HG03095 (cell line): ENCODE measurements around the gene RPL11.
"Not testable (repeated sequence)": the region's sequence is repeated elsewhere in the genome, so short reads cannot be mapped to it uniquely, and the experiment has no call there.

Source experiments
- ATAC-seq: cut with Tn5 transposase; IDR thresholded peaks from one replicate; pipeline ENCODE4 v1.9.1; 2021; ENCODE audit warnings: moderate library complexity; ENCODE audit not compliant: unreplicated experiment

The RPL11 gene

DNA sequence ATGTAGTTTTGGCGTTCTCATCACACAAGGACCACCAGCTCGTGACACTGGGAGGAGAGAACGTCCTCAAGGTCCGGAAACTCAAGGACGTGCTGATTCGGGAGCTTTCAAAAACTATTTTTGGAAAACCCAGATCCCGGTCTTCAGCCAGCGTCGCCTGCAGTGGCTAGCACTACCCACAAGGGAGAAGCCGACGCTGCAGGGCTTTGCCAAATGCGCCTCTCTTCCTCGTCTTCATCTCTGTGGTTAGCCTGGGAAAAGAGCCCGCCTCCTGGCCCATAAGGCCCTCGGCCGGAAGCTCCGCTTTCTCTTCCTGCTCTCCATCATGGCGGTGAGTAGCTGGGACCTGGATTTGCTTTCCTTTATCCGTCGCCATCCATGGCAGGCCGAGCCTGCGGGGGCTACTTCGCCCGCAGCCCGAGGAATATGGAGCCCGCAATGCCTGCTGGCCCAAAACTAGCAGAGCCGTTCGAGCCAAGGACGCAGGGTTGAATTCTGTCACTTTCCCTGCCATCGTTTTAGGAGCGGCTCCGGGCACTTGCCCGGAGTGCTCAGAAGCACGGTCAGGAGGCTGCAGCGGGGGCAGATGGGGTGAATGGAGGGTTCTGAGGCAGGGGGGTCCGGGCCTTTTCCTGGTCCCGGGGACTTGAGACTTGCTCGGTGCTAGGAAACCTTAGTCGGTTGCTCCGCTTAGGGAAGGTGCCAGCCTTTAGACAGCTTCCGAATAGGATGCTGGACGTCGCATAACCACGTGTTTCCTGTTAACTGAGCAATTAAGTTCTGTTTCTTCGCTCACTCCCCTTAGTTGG is at the start of gene RPL11:
TSS of gene RPL11 (plus strand) at position 308 of the 809 bp plus-strand sequence. CDS start at position 326, 18 bp downstream.
- ATAC-seq = peak; percentile 66

- ATAC-seq = no peak
Measured at GRCh38 chr1:23643736-23644554, 47.7 kb upstream of the RPL11 start.

GRCh38 chr1:23644555-23644866 is 47.1 kb upstream of the RPL11 start:
- no peak for ATAC-seq

- no peak for ATAC-seq
Measured at GRCh38 chr1:23645338-23645737, 46.3 kb upstream of the RPL11 start.

GRCh38 chr1:23646091-23646490 is 45.5 kb upstream of the RPL11 start:
- ATAC-seq = no peak

- no peak for ATAC-seq
Measured at GRCh38 chr1:23646541-23646940, 45.1 kb upstream of the RPL11 start.

DNA sequence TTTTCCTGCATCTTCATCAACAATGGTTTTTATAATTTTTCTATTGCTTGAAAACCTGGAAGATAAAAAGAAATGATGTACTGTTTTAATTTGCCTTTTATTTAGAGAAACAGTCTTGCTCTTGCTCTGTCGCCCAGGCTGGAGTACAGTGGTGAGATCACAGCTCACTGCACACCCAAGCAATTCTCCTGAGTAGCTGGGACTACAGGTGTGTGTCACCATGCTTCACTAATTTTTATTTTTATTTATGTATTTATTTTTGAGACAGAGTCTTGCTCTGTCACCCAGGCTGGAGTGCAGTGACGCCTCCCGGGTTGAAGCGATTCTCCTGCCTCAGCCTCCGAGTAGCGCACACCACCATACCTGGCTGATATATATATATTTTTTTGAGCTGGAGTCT is 43.0 kb upstream of the RPL11 start:
- no peak for ATAC-seq

DNA sequence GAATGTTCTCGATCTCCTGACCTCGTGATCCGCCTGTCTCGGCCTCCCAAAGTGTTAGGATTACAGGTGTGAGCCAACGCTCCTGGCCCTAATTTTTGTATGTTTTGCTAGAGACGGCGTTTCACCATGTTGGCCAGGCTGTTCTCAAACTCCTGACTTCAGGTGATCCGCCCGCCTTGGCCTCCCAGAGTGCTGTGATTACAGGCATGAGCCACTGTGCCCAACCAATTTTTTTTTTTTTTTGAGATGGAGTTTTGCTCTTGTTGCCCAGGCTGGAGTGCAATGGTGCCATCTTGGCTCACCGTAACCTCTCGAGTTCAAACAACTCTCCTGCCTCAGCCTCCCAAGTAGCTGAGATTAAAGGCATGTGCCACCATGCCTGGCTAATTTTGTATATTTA is 42.4 kb upstream of the RPL11 start:
- not testable (repeated sequence) for ATAC-seq

GRCh38 chr1:23650344-23650990 is 41.1 kb upstream of the RPL11 start:
- no peak for ATAC-seq

GRCh38 chr1:23651069-23651808 is 40.4 kb upstream of the RPL11 start:
- no peak for ATAC-seq

GRCh38 chr1:23657659-23658275 is 33.8 kb upstream of the RPL11 start:
- ATAC-seq = no peak

- no peak for ATAC-seq
Measured at GRCh38 chr1:23660671-23661070, 30.9 kb upstream of the RPL11 start.

DNA sequence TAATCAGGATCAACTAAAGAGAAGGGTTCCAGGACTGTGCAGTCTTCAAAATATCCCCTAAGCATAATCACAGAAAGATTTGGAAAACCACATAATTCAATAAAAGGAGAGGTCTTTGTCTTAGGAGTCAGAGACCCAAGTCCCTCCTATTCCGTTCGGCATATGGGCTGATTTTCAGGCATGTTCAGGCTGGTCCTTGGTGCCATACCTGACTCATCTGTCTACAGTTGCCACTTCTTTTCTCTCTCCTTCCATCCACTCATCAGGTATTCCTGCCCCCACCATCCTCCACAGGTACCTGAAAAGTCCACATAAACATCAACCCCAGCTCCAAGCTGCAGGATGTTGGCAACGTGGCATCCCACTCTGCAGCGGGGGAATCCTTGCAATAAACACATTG is 29.7 kb upstream of the RPL11 start:
- ATAC-seq = no peak

DNA sequence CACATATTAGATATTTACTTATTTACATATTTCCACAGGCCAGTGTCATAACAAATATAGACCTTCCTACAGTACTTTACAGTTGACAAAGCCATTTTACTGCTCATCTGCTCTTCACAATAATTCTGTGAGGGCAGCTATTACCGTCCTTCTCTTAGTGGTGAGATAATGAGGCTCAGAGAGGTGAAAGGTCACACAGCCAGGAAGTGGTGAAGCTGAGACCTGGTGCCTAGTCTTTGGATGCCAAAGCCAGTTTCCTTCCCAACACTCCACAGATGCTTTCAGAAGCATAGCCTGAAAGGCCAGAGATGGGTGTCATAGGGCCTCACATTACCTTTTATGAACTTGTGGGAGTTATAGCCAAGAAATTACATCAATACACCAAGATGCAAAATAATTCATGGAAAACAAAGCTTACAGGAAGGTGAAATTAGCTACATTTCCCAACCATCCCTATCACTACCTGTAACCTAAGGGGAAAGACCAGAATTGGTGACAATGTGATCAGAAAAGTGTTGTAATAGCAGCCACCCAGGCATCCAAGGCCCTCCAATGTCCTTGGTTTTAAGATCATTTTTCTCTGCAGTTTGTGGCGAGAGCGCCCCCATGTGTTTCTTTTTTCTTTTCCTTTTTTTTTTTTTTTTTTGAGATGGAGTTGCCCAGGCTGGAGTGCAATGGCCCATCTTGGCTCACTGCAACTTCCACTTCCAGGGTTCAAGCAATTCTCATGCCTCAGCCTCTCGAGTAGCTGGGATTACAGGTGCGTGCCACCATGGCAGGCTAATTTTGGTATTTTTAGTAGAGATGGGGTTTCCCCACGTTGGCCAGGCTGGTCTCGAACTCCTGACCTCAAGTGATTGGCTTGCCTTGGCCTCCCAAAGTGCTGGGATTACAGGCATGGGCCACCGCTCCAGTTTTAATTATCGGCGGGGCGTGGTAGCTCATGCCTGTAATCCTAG is 26.5 kb upstream of the RPL11 start:
- no peak for ATAC-seq

DNA sequence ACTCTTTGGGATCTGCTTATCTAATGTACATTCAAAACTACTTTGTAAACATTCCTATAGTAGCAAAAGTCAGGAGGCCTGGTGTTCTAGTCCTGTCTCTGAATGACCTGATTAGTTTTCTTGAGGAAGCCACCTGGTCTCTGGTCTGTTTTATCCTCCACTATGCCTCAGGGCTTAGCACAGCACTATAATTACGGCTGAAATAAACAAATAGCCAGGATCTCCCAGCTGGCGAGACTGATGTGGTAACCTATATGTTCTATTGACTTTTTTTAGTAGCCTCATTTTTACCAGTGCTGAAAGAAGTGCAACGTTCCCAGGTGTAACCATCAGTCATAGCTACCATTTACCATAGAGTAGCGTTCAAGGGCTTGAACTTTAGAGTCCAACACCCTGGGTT is 24.2 kb upstream of the RPL11 start:
- no peak for ATAC-seq

DNA sequence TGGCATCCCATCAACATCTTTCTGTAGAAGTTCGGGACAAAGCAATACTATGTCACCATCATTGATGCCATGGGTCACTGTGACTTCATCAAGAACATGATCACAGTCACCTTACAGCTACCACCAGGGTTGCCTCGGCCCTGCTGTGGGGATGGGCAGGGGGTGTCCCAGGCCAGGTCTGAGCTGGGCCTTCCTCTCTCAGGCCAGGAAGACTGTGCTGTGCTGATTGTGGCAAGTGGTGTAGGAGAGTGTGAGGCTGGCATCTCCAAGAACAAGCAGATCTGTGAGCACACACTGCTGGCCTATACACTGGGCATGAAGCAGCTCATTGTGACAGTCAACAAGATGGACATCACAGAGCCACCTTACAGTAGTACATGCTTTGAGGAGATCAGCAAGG is 20.9 kb upstream of the RPL11 start:
- no peak for ATAC-seq

- no peak for ATAC-seq
Measured at GRCh38 chr1:23673086-23673813, 18.4 kb upstream of the RPL11 start.

DNA sequence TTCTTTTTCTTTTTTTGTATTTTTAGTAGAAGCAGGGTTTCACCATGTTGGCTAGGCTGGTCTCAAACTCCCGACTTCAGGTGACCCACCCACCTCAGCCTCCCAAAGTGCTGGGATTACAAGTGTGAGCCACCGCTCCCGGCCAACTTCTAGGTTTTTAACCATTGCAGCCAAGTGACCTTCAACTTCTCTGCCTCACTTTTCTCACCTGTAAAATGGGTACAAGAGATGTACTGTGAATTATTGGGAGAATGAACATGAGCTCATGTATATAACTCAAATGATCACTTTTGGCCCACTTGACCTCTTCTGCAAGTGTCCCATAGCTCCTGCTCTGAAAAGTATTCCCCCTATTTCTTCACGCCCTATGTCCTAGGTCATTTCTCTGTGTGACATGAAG is 11.8 kb upstream of the RPL11 start:
- ATAC-seq = no peak

DNA sequence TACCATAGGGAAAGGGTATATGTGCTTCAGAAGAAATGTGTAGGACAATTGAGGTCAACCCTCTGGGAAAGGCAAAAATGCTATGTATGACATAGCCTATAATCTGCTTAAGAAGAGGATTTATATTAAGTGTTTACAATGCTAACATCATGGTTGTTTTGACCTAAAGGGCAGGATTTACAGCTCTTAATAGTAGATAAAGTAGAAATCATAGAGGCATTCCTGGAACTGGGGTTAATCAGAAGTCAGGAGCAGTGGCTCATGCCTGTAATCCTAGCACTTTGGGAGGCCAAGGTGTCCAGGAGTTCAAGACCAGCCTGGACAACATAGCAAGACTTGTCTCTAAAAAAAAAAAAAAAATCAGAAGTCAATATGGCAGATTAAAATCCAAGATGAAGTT is 8.7 kb upstream of the RPL11 start:
- ATAC-seq = no peak
